HuH-7 (cell line): ENCODE data around the gene SIGLEC7.
"Not testable (repeated sequence)": the region's sequence is repeated elsewhere in the genome, so short reads cannot be mapped to it uniquely, and the experiment has no call there.

Experiments used
- DNase-seq: peaks from one replicate; pipeline ENCODE4 v3.0.0; 2011; ENCODE audit warnings: low spot score

Gene SIGLEC7

DNA sequence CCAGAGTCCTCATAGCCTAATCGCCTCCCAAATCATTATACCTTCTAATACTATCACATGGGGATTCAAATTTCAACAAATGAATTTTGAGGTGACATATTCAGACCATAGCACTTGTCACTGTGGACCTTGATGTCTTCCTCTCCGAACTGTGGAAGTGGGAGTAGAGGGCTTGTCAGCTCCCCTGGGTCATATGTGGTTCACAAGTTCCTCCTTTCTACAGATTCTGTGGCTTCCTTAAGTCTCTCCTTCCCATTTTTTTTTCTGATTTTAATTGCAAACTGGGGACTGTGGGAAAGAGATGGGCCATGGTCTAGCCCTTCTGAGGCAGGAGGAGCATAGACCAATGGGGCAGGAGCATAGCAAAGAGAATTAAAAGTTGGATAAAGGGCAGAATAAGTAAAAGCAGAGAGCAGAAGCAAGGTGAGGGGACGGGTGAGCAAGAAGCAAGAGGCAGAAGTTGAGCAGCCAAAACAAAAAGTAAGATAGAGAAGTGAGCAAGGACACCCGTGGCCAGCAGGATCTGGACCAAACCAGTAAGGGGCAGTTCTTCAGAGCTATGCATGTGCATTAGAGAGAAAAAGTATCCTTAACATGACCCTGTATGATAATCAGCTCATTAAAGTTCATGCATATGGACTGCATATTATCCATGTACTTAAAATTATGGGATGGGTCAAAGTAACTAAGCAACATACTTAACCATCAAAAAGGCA, 2.6 kb upstream of the SIGLEC7 start:
- no peak for DNase-seq

DNA sequence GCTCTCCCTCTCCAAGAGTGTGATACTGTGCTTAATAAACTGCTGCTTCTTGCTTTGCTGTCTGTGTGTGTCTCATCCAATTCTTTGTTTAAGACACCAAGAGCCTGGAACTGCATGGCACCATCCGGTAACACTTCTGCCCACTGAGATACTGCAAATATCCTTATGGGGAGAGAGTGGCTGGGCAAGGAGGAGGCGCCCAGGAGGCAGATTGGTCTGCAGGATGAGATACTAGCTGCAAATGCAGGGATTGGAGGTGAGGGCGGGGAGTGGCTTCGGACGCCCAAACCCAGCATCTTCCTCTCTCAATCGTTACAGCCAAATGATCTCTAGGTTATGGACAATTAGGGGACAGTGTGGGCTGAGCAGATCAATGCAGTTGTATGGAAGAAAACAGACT, 1.7 kb upstream of the SIGLEC7 start:
- no peak for DNase-seq

DNA sequence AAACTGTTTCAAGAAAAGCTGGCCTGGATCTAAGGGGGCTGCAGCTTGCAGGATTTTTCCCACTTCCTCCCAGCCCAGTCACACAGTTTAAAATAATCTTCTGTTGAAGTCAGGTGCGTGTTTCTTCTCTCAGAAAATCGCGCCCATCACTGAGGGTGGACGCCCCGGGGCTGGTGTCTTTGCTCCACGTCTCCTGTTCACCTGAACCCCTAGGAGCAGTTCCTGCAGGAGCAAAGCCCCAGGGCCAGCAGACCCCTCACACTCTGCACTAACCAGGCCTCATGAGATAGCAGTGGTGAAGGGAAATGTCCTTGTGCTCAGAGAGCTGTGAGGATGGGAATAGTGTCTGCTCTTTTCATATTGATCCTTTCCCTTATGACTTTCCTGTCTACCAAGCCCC, 920 bp upstream of the SIGLEC7 start:
- DNase-seq = no peak

DNA sequence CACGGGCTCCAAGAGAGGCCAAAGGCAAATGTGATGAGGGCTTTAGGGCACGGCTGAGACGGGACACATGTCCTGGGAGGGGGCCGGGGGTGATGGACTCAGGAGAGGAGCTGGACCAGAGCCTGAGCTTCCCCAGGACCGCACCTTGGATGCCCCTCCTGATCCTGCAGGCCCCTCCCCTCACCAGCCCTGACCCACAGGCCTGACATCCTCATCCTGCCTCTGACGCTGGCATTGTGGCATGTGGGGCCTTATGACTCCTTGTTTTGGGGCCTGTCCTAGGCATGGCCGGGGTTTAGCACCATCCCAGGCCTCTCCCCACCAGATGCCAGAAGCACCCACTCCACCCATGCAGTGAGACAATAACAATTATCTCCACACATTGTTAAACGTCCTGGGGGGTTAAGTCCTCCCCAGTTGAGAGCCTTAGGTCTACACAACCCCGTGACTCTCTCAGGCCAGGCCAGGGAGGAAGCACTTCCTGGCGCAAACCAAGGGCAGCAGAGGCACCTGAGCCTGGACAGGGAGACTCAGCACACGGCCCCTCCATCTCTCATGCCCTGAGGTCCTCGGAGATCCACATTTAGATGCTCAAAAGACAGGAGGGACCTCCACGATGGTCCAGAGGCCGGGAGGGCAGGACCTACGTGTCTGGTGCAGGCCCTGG, 841 bp downstream of the SIGLEC7 start:
- not testable (repeated sequence) for DNase-seq

DNA sequence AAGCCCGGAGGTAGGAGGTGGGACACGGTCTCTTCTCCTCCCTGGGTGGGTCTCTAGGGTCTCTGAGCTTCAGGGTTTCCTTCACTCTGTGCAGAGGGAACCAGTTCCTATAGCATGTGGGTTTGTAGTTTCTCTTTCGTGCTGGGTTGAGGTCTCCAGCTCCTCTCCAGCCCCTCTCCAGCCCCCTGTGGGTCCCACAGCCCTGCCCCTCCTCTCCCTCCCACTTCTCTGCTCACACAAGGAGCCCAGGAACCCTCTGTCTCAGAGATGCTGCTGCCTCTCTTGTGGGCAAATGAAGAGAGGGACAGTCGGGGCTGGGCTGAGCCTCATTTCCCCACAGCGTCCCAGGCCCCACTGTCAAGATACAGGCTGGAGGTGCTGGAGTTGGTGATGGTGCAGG, 1.4 kb downstream of the SIGLEC7 start:
- no peak for DNase-seq

DNA sequence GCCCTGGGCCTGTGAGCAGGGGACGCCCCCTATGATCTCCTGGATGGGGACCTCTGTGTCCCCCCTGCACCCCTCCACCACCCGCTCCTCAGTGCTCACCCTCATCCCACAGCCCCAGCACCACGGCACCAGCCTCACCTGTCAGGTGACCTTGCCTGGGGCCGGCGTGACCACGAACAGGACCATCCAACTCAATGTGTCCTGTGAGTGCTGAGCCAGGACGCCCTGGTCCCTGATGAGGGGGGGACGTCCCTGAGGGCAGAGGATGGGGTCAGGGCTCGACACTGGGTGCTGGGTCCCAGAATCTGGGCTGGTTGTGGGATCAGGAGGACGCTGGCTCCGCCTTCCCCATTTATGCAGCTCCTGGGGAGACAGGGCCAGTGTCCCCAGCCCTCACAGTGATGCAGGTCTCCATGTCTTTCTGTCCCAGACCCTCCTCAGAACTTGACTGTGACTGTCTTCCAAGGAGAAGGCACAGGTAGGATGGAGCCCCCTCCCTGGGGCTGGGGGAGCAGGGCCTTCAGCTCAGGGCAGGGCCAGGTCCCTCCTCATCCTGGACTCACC, 2.5 kb downstream of the SIGLEC7 start:
- no peak for DNase-seq

DNA sequence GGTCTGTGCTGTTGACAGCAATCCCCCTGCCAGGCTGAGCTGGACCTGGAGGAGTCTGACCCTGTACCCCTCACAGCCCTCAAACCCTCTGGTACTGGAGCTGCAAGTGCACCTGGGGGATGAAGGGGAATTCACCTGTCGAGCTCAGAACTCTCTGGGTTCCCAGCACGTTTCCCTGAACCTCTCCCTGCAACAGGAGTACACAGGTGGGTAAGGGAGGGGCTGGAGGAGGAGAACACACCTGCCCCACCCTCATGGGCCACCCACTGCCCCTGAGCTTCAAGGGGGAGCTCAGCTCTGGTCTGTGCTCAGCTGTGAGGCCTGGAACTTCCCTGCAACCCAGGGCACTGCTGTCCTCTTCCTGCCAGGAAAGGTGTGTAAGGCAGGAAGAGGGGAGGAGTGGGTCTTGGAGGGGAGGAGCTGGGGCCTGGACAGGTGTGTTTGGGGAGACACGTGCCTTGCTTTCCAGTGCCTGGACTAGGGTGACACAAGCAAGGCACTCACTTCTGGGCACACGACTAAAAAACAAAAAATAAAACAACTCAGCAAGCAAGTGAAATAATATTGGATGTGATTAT, 3.9 kb downstream of the SIGLEC7 start:
- DNase-seq = no peak

DNA sequence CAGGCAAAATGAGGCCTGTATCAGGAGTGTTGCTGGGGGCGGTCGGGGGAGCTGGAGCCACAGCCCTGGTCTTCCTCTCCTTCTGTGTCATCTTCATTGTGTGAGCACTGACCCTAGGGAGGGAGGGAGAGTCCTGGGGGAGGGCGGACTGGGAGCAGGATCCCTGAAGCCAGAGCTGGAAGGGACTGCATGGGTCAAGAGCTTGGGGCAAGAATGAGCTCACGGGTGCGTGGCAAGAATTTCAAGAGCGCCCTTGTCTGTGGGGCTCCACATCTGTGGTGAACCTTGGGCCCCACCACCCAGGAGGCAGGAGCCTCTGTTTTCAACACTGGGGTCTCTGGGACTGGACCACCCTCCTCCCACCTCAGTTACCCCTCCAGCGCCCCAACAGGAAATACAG, 4.7 kb downstream of the SIGLEC7 start:
- no peak for DNase-seq

DNA sequence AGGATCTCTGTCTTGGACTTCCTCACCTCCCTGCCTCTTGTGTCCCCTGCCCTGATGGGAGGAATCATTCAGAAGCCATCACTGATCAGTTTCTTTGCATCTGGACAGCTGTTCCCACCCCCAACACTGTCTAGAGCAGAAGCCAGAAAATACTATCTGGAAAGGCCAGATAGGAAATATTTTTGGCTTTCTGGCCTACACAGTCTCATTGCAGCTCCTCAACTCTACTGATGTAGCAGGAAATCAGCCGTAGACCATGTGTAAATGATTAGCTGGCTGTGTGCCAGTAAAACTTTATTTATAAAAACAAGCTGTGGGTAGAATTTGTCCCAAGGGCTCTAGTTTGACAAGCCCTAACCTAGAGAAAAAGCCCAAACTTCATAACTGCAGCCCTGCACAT, 5.6 kb downstream of the SIGLEC7 start:
- DNase-seq = no peak

DNA sequence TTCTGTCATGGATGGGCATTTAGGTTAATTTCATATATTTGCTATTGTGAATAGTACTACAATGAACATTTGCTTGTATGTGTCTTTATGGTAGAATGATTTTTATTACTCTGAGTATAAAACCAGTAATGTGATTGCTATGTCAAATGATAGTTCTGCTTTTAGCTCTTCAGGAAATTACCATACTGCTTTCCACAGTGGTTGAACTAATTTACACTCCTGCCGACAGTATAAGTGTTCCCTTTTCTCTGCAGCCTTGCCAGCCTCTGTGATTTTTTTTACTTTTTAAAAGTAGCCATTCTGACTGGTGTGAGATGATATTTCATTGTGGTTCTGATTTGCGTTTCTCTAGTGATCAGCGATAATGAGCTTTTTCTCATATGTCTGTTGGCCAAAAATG, 6.5 kb downstream of the SIGLEC7 start:
- no peak for DNase-seq

DNA sequence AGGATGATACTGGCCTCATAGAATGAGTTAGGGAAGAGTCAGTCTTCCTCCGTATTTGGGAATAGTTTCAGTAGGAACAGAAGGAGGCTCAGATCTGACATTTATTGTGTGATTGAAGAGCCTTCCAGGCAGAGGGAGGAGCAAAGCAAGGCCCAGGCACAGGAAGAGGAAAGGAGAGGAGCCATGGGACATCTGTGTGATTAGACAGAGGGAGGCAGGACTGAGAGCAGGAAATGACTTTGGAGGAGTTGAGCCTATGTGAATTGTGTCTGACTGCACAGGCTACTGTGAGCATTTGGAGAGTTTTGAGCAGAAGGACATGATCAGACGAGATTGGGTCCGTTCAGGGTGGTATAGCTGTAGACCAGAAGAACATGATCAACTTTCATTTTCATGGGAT, 8.5 kb downstream of the SIGLEC7 start:
- DNase-seq = no peak

DNA sequence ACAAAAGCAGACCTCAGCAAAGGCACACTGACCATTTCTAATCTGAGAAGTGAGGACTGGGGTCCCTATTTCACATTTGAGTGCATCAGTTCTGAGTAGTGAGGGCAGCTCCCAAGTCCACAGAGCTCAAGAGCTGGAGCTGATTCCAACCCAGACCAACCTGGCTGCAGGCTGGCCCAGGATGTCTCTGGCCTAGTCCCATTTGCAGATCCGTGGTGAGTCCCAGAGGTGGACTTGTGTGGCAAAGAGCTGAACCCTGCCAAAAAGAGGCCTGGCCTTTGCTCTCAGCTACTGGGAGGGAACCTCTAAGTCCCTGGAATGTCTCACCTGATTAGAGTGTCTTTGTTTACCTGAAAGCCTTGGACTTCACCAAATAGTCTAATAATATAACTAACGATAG, 14.6 kb downstream of the SIGLEC7 start:
- no peak for DNase-seq

DNA sequence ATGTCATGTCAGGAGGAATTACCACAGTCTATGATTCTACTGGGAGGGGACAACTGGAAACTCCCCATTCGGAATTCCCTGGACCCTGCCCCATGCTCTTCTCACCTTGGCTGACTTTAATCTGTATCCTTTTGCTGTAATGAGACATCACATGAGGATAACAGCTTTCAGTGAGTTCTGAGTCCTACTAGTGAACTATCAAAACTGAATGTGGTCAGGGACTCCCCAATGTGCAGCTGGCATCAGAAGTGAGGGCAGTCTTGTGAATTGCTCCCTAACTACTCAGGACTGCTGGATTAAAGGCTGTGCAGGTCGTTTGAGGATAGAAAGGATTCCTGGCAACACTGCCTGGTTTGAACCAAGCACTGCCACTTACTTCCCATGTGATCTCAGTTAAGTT, 15.2 kb downstream of the SIGLEC7 start:
- no peak for DNase-seq

DNA sequence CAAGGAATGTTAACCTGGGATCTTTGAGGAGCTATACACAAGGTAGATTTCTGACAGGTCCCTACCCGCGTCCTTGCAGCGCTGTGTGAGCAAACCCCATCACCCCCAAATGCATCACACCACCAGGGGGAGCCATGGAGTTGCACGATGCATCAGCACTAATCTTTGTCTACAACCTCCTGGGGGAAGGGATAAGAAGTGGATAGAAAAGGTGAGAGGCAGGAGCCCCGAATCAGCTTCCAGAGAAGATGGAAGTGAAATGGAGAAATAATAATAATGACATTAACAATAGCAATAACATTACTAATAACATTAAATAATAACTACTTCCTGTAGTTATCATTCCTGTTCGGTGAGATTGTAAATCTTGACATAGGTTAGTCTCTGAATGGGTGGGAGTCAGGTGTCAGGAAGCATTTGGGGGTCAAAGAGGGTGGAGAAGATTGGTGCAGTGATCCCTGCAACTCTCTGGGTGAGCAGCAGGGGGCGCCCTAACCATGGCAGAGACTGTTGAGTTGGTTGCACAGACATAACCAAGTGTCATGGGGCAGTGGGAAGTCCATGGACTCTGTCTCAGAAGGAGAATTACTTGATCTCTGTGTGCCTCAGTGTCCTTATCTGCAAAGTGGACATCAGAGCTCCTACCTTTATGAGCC, 16.5 kb downstream of the SIGLEC7 start:
- DNase-seq = peak; percentile 47

DNA sequence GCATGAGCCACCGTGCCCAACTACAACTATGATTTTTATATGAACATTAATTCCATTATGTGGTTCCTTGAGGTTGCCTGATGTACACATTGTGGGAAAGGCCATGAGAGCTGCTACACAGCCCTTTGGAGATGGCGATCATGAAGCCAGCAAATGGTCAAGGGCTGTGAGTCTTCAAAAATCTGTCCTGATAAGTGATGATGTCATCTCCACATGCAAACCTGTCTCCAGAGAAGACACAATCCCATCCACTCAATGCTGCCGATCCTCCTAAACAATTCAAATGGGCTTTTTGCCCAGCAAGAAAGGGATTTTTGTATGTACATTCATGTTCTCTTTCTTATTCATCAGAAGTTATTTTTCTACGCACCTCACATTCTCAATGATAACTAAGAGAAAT, 17.6 kb downstream of the SIGLEC7 start:
- no peak for DNase-seq

DNA sequence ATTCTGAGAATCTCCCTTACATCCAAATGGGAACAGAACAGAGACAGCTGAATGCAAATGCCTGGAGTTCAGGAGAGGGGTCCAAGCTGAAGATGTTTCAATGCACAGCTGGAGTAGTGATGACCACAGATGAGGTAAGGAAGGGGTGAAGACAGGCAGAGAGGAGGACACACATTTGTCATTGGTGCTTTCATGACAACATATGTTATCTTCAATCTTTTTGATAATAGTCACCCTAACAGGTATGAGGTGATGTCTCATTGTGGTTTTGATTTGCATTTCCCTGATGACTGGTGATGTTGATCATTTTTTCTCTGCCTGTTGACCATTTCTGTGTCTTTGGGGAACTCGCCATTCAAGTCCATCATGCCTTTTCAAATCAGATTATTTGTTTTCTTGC, 19.2 kb downstream of the SIGLEC7 start:
- no peak for DNase-seq

DNA sequence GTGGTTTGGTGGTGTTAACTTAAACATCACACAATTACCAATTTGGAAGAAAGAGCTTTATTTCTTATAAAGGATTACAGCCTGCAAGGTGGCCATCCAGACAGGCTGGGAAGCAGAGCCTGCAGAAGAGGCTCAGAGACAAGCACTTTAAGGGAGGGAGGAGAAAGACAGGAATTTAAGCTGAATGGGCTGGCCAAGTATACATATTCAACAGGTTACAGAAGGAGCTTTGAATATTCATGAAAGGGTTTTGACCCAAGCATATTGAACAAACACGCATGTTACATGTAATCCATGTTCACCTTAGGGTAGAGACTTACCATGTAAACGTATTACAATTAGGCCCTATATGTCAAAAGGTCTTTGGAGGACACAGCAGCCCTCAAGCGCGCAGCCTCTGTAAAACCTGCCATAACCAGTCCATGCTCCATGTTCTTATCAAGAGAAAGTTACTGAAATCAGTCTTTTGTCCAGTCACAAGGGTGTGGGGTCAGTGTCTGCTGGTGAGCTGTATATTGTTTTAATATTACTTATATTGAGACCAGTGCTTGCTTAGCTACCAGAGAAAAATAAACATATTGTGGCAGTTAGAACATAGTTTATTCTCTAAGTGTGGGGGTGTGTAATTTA, 19.9 kb downstream of the SIGLEC7 start:
- DNase-seq = no peak

DNA sequence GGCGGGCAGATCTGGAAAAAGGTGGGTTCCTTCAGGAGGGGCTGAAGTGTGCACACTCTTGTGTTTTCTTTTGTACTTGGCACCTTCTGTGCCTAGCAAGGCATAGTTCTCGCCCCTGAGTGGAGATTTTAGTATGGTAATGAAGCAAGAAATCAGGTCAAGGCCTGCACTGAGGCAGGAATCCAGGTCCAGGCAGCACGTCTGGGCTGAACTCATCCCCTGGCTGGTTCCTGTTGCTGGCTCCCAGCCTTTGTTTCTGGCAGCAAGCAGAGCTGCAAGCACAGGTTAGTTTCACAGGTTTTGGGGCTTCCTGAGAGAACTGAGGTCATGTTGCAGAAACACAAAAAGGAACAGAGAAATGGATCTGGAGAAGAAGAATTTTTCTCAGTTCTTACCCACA, 21.2 kb downstream of the SIGLEC7 start:
- no peak for DNase-seq

DNA sequence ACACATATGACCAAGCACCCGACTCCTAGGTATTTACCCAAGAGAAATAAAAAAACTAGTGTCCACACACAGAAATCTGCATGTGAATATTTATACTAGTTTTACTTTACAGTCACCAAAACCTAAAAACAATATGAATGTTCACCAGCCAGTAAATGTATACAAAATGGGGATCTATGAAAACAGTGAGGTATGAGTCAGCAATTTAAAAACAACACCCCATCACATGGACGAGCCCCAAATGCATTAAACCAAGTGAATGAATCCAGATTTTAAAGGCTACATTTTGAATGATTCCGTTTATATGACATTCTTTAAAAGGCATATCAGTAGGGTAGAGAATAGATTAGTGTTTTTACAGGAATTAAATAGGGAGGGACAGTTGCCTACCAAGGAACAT, 22.1 kb downstream of the SIGLEC7 start:
- no peak for DNase-seq

DNA sequence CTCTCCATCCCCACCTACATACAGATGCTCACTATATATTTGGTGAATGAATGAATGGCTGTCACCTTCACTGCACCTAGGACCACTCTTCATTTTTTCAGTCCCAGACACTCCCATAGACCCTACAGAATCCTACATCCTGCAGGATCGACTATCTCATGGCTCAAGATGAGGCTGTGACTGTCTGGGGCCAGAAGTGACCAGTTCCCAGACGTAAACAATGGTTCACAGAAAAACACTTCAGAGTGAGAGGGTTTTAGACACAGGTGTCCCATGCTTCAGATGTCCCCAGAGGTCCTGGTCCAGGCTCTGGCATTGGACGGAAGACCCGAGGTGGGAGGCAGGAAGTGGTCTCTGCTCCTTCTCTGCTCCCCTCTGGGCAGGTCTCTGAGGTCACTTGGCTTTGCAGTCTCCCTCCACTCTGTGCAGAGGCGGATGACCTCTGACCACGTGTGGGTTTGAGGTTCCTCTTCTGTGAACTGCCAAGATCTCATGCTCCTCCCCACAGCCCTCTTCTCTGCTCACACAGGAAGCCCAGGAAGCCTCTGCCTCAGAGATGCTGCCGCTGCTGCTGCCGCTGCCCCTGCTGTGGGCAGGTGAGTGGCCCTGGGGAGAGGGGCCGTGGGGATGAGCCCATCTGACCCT, 24.9 kb downstream of the SIGLEC7 start:
- no peak for DNase-seq

DNA sequence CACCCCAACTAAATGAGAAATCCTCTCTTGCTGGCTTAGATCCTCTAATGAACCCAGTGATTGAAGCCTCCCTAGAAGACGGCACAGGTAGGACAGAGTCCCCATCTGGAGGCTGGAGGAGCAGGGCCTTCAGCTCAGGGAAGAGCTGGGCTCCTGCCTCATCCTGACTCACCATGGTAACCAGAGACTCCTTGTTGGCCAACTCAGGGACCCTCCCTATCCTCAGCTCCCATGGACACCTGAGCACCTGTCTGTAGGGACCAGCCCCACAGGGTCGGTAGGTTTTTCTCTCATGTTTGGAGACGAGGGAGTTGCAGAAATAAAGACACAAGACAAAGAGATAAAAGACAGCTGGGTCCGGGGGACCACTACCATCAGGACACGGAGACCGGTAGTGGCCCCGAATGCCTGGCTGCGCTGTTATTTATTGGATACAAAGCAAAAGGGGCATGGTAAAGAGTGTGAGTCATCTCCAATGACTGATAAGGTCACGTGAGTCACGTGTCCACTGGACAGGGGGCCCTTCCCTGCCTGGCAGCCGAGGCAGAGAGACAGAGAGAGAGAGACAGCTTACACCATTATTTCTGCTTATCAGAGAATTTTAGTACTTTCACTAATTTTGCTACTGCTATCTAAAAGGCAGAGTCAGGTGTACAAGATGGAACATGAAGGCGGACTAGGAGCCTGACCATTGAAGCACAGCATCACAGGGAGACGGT, 26.6 kb downstream of the SIGLEC7 start:
- no peak for DNase-seq
